ENCODE results near the gene SLC5A6. TPM values are rescaled to one million over a fixed set of nuclear protein-coding genes. Genes with fewer than 3 reads are reported as not detected.

Gene SLC5A6
- total RNA-seq, 2 donors from 2014 or later: 17.4 to 34.6 TPM

DNA sequence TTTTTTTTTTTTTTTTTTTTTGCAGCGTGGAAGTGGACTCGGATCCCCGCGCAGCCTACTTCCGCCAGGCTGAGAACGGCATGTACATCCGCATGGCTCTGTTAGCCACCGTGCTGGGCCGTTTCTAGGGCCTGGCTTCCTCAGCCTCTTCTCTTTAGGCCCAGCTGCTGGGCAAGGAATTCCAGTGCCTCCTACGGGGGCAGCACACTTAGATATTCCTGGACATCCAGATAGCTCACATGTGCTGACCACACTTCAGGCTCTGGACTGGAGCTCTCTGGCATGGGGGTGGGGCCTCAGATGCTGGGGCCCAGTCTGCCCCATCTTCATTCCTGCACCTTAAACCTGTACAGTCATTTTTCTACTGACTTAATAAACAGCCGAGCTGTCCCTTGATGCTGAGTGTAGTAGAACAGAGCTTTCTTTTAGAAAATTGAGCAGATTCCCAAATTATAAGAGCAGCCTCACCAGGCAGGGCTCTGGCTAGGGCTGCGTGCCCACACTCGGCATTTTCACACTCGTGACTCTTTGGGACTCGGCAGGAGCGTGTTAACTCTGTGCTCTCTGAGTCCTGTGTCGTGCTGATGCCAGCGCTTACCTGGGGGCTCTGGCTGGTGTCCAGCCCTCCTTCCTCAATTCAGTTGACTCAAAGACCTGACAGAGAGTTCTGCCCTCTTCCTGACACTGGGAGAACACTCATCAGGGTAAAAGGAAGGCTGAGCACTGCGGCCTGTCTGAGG, 31.5 kb upstream of the SLC5A6 start:
- Histone ChIP-seq H3K27ac (no peak overlapping the region), H3K4me3 (no peak overlapping the region), H3K9me3 (no peaks in the 10 kb centered on the region), H3K27me3 (no peaks in the 10 kb centered on the region), H3K36me3 (replicated peaks in 1 of 2; ENCODE audit: insufficient read depth in 1 of 2, low read depth in 2 of 2) (peaks cover 10 to 26% of the 10 kb centered on the region in 2 donors), H3K4me1 (no peaks in the 10 kb centered on the region)
- ATAC-seq: no peak
- TF ChIP-seq, protein P1, sequence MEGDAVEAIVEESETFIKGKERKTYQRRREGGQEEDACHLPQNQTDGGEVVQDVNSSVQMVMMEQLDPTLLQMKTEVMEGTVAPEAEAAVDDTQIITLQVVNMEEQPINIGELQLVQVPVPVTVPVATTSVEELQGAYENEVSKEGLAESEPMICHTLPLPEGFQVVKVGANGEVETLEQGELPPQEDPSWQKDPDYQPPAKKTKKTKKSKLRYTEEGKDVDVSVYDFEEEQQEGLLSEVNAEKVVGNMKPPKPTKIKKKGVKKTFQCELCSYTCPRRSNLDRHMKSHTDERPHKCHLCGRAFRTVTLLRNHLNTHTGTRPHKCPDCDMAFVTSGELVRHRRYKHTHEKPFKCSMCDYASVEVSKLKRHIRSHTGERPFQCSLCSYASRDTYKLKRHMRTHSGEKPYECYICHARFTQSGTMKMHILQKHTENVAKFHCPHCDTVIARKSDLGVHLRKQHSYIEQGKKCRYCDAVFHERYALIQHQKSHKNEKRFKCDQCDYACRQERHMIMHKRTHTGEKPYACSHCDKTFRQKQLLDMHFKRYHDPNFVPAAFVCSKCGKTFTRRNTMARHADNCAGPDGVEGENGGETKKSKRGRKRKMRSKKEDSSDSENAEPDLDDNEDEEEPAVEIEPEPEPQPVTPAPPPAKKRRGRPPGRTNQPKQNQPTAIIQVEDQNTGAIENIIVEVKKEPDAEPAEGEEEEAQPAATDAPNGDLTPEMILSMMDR (IDR thresholded peaks at IDR 0.05): no peak
- TF ChIP-seq POLR2A (IDR thresholded peaks at IDR 0.05): no peak
- intact Hi-C loops (cut with DNase I): no loop called here
- no peak for DNase-seq
- 85 to 87% methylated on average over 18 to 19 of the region's 19 CpGs for WGBS, 2 donors

DNA sequence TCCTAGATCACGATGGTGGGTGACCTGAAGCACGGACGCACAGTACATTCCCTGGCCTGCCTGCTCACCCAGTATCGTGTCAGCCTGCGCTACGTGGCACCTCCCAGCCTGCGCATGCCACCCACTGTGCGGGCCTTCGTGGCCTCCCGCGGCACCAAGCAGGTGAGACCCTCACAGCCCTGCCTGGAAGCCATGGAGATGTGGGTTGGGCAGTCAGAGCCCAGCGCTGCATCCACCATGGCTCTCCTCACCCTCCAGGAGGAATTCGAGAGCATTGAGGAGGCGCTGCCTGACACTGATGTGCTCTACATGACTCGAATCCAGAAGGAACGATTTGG, 30.5 kb upstream of the SLC5A6 start:
- intact Hi-C loops (cut with DNase I): no loop called here
- Histone ChIP-seq H3K4me3 (no peak overlapping the region), H3K27ac (no peak overlapping the region), H3K36me3 (replicated peaks in 1 of 2; ENCODE audit: insufficient read depth in 1 of 2, low read depth in 2 of 2) (peaks cover 12 to 33% of the 10 kb centered on the region in 2 donors), H3K27me3 (no peaks in the 10 kb centered on the region), H3K4me1 (no peaks in the 10 kb centered on the region), H3K9me3 (no peaks in the 10 kb centered on the region)
- DNase-seq (no peak), ATAC-seq (no peak)
- 80 to 97% methylated on average over 1 to 16 of the region's 16 CpGs for WGBS, 2 donors
- no peak for TF ChIP-seq POLR2A (IDR thresholded peaks at IDR 0.05)
- TF ChIP-seq, protein P1 (IDR thresholded peaks at IDR 0.05): no peak

DNA sequence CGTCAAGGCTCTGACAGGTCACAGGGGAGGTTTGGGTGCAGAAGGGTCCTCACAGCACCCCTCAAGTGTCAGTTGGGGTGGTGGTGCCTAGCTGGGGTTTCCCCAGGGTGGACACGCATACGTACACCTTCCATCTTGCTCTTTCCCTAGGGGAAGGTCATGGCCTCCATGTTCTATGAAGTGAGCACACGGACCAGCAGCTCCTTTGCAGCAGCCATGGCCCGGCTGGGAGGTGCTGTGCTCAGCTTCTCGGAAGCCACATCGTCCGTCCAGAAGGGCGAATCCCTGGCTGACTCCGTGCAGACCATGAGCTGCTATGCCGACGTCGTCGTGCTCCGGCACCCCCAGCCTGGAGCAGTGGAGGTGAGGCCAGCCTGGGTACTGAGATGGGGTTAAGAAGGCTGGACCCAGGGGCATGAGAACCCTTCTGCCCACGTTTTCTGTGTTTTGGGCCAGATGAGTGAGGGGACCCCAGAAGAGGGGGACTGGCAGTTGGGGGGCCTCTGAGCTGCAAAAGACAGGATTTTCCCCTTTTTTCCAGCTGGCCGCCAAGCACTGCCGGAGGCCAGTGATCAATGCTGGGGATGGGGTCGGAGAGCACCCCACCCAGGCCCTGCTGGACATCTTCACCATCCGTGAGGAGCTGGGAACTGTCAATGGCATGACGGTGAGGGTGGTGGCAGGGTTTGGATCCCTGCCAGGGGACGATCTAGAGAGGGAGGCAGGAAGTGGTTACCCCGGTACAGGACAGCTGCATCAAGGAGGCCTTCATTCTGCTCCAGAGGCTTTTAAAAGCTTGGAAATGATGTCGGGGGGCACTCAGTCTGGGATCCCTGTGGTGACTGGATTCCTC, 29.9 kb upstream of the SLC5A6 start:
- 78 to 85% methylated on average over 12 to 22 of the region's 24 CpGs for WGBS, 2 donors
- H3K36me3 ChIP-seq (replicated peaks in 1 of 2; ENCODE audit: insufficient read depth in 1 of 2, low read depth in 2 of 2): peaks cover 12 to 33% of the 10 kb centered on the region in 2 donors

DNA sequence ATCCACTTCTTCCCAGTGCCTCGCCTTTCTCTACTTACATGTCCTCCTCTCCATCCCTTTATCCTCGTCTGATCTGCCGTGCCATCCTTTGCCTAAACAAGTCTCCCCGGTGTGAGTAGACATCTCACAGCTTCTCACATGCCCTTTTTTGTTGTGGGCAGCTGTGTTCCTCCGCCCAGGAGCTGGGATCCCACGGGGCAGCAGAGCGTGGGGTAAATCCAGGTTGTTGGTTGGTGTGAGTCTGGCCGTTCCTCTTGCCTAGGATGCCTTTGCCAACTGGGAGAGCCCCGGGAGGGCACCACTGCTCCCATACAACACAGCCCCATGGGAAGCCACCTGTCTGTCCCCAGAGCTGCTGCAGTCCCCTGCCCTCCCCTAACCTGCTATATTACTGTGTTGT, 28.3 kb upstream of the SLC5A6 start:
- WGBS, 2 donors: 87 to 91% methylated on average over 8 to 9 of the region's 9 CpGs
- TF ChIP-seq POLR2A (IDR thresholded peaks at IDR 0.05): no peak
- TF ChIP-seq, protein P1 (IDR thresholded peaks at IDR 0.05): no peak
- ATAC-seq: no peak
- Histone ChIP-seq H3K9me3 (no peaks in the 10 kb centered on the region), H3K4me3 (no peak overlapping the region), H3K4me1 (no peaks in the 10 kb centered on the region), H3K27ac (no peak overlapping the region), H3K36me3 (replicated peaks in 1 of 2; ENCODE audit: insufficient read depth in 1 of 2, low read depth in 2 of 2) (peaks cover 13 to 42% of the 10 kb centered on the region in 2 donors), H3K27me3 (no peaks in the 10 kb centered on the region)
- DNase-seq: no peak
- intact Hi-C loops (cut with DNase I): no loop called here

More for the DNA sequence above, 29.9 kb upstream of the SLC5A6 start:
- Histone ChIP-seq H3K4me3 (no peak overlapping the region), H3K27ac (no peak overlapping the region), H3K27me3 (no peaks in the 10 kb centered on the region), H3K4me1 (no peaks in the 10 kb centered on the region), H3K9me3 (no peaks in the 10 kb centered on the region)
- DNase-seq: no peak
- ATAC-seq: no peak
- TF ChIP-seq POLR2A (IDR thresholded peaks at IDR 0.05): no peak
- TF ChIP-seq, protein P1 (IDR thresholded peaks at IDR 0.05): no peak
- intact Hi-C loops (cut with DNase I): no loop called here

Measured in body of pancreas (tissue), 4 donors.